ENCODE data around the gene GORASP2. TPM values are rescaled to one million over a fixed set of nuclear protein-coding genes. Genes with fewer than 3 reads are reported as not detected.

Gene GORASP2
- total and polyA plus RNA-seq, 2 of the 4 experiments (the other 2 are of a cell fraction): 53.1 to 156 TPM

DNA sequence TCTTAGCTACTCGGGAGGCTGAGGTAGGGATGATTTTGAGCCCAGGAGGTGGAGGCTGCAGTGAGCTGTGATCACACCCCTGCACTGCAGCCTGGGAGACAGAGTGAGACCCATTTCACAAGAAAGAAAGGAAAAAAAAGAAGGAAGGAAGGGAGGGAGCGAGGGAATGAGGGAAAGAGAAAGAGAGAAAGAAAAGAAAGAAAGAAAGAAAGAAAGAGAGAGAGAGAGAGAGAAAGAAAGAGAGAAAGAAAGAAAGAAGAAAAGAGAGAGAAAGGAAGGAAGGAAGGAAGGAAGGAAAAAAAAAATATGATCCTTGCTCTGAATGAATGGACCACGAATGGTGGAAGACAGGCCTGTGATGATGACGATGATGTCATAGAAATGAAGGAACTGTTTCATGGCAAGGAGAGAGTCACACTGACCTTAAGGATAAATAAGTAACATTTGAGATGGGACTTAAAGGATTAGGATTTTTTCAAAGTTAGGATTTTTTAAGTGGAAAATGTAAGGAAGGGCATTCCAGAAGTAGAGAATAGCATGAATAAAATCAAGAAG, 2.2 kb upstream of the GORASP2 start:
- no peak overlapping the region for H3K23ac ChIP-seq (ENCODE audit: low read depth, low read length)
- peaks cover 0 to 17% of the 10 kb centered on the region in 2 experiments; a peak in 2 of 4 replicates for H3K79me1 ChIP-seq (ENCODE audit: low read depth in 1 of 2, low read length in 2 of 2)
- H3K27ac ChIP-seq (ENCODE audit: insufficient read depth, low read length): no peak overlapping the region
- peaks cover 7% of the 10 kb centered on the region for H3K9me3 ChIP-seq (ENCODE audit: control insufficient read depth, insufficient read depth, low read length)
- DNase-seq (no peak), ATAC-seq (ENCODE audit: low read depth) (no peak)
- no peak overlapping the region for H2BK20ac ChIP-seq (ENCODE audit: low read depth, low read length)
- H3K4me3 ChIP-seq (ENCODE audit: insufficient read depth, low read depth, low read length): no peak overlapping the region
- 67% methylated on average over 1 of the region's 4 CpGs; no CpG with 5 or more reads in 1 of the 2 experiments for WGBS, 2 experiments (ENCODE audit: extremely low coverage in 2 of 2, insufficient read length in 1 of 2)
- no TSS peak for BruUV-seq (replicated peaks)
- in situ Hi-C loops (cut with MboI; ENCODE audit: low sequenced_read_pairs) (loop anchor here (25.0 kb wide), 1 partner anchor 1115 kb away; the partner anchor contains the start of gene METTL5), intact Hi-C loops (cut with micrococcal nuclease) (no loop called here), dilution Hi-C loops (cut with HindIII; ENCODE audit: low sequenced_read_pairs, unreplicated experiment) (no loop called here)
- no peak overlapping the region for H3K56ac ChIP-seq (ENCODE audit: extremely low read depth, insufficient read depth, low read length)
- H4K91ac ChIP-seq (ENCODE audit: insufficient read depth, low read depth, low read length): no peak overlapping the region
- TF ChIP-seq CHD1 (IDR thresholded peaks at IDR 0.05; ENCODE audit: low read depth, low read length) (no peak), RCOR1 (IDR thresholded peaks at IDR 0.05; ENCODE audit: insufficient replicate concordance, low read length) (no peak), MXI1 (IDR thresholded peaks at IDR 0.05; ENCODE audit: borderline replicate concordance, low read depth, low read length) (no peak)
- TF ChIP-seq, protein P1, sequence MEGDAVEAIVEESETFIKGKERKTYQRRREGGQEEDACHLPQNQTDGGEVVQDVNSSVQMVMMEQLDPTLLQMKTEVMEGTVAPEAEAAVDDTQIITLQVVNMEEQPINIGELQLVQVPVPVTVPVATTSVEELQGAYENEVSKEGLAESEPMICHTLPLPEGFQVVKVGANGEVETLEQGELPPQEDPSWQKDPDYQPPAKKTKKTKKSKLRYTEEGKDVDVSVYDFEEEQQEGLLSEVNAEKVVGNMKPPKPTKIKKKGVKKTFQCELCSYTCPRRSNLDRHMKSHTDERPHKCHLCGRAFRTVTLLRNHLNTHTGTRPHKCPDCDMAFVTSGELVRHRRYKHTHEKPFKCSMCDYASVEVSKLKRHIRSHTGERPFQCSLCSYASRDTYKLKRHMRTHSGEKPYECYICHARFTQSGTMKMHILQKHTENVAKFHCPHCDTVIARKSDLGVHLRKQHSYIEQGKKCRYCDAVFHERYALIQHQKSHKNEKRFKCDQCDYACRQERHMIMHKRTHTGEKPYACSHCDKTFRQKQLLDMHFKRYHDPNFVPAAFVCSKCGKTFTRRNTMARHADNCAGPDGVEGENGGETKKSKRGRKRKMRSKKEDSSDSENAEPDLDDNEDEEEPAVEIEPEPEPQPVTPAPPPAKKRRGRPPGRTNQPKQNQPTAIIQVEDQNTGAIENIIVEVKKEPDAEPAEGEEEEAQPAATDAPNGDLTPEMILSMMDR (conservative IDR thresholded peaks at IDR 0.05; ENCODE audit: low read depth, low read length): no peak
- TF ChIP-seq, protein P2, sequence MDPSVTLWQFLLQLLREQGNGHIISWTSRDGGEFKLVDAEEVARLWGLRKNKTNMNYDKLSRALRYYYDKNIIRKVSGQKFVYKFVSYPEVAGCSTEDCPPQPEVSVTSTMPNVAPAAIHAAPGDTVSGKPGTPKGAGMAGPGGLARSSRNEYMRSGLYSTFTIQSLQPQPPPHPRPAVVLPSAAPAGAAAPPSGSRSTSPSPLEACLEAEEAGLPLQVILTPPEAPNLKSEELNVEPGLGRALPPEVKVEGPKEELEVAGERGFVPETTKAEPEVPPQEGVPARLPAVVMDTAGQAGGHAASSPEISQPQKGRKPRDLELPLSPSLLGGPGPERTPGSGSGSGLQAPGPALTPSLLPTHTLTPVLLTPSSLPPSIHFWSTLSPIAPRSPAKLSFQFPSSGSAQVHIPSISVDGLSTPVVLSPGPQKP (IDR thresholded peaks at IDR 0.05; ENCODE audit: borderline replicate concordance, low read depth, low read length): no peak
- TF ChIP-seq, protein P3, sequence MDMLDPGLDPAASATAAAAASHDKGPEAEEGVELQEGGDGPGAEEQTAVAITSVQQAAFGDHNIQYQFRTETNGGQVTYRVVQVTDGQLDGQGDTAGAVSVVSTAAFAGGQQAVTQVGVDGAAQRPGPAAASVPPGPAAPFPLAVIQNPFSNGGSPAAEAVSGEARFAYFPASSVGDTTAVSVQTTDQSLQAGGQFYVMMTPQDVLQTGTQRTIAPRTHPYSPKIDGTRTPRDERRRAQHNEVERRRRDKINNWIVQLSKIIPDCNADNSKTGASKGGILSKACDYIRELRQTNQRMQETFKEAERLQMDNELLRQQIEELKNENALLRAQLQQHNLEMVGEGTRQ (IDR thresholded peaks at IDR 0.05; ENCODE audit: low read depth, low read length): no peak
- ChIA-PET CTCF (no interaction called here), POLR2A (ENCODE audit: unreplicated experiment) (interaction anchor here (0.6 kb wide), 1 partner anchor 1784 kb away, joined by 3 read pairs; no protein-coding TSS in a partner anchor)
- no peak overlapping the region for H2AK9ac ChIP-seq (replicated peaks; ENCODE audit: low read depth, low read length, poor library complexity)
- H3K9ac ChIP-seq (ENCODE audit: low read depth, low read length): no peak overlapping the region
- no peak overlapping the region for H3K4me2 ChIP-seq (ENCODE audit: low read depth, low read length)
- no peak overlapping the region for H2BK120ac ChIP-seq (ENCODE audit: low read depth, low read length)
- H3K36me3 ChIP-seq (ENCODE audit: control insufficient read depth, insufficient read depth, low read length): no peaks in the 10 kb centered on the region
- peaks cover 2% of the 10 kb centered on the region; the same call in 1 of the 2 replicates for H3K4me1 ChIP-seq (ENCODE audit: control insufficient read depth, insufficient read depth, low read length)
- H2AFZ ChIP-seq (replicated peaks; ENCODE audit: low read length, poor library complexity): no peak overlapping the region
- H4K20me1 ChIP-seq (ENCODE audit: insufficient read depth, low read length): peaks cover 23% of the 10 kb centered on the region
- H3K27me3 ChIP-seq (ENCODE audit: control insufficient read depth, insufficient read depth, low read length): no peaks in the 10 kb centered on the region
- no peak overlapping the region for H4K5ac ChIP-seq (ENCODE audit: low read depth, low read length)
- no peak overlapping the region for H2BK5ac ChIP-seq (ENCODE audit: low read depth, low read length, poor library complexity, severe bottlenecking)
- H3K18ac ChIP-seq (ENCODE audit: low read depth, low read length): no peak overlapping the region
- H4K8ac ChIP-seq (ENCODE audit: low read depth in 2 of 2, low read length in 2 of 2): no peak overlapping the region
- peaks cover 4% of the 10 kb centered on the region for H3K9me1 ChIP-seq (ENCODE audit: insufficient read depth, low read length)
- no peak overlapping the region for H3K14ac ChIP-seq (replicated peaks; ENCODE audit: low read depth, low read length)
- no peak overlapping the region for H3K4ac ChIP-seq (ENCODE audit: low read depth, low read length)
- no peak overlapping the region for H2AK5ac ChIP-seq (ENCODE audit: low read depth, low read length)
- no peak overlapping the region for H2BK15ac ChIP-seq (ENCODE audit: low read depth, low read length)
